Measurements from ENCODE around the gene CADPS2. TPM values are rescaled to one million over a fixed set of nuclear protein-coding genes. Genes with fewer than 3 reads are reported as not detected.
"Not testable (repeated sequence)": the region's sequence is repeated elsewhere in the genome, so short reads cannot be mapped to it uniquely, and the experiment has no call there.

Gene CADPS2
- total and polyA plus RNA-seq, 8 donors, result 7.0 to 57.8 (median 29.7) TPM

- Histone ChIP-seq H3K4me3 (no peak overlapping the region), H3K9me3 (no peaks in the 10 kb centered on the region), H3K27me3 (no peaks in the 10 kb centered on the region), H3K27ac (no peak overlapping the region), H3K4me1 (peaks cover 0 to 17% (median 7%) of the 10 kb centered on the region in 4 donors), H3K36me3 (no peaks in the 10 kb centered on the region)
- WGBS, 5 donors, result 69 to 81% (median 73%) methylated on average over 6 of the region's 6 CpGs
- DNase-seq, result no peak
- intact Hi-C loops (cut with DNase I; ENCODE audit: low total_unique reads), result no loop called here
- TF ChIP-seq POLR2A (IDR thresholded peaks at IDR 0.05), result no peak
- no peak for TF ChIP-seq CTCF (IDR thresholded peaks at IDR 0.05)
- no peak for TF ChIP-seq POLR2AphosphoS5 (IDR thresholded peaks at IDR 0.05)
- TF ChIP-seq EP300 (IDR thresholded peaks at IDR 0.05), result no peak
These were observed 197.8 kb downstream of the CADPS2 start for GRCh38 chr7:122688400-122688998.

- Histone ChIP-seq H3K4me1 (peaks cover 0 to 17% (median 7%) of the 10 kb centered on the region in 4 donors), H3K36me3 (no peaks in the 10 kb centered on the region), H3K27ac (no peak overlapping the region), H3K9me3 (no peaks in the 10 kb centered on the region), H3K4me3 (no peak overlapping the region), H3K27me3 (no peaks in the 10 kb centered on the region)
- no peak for TF ChIP-seq POLR2AphosphoS5 (IDR thresholded peaks at IDR 0.05)
- TF ChIP-seq POLR2A (IDR thresholded peaks at IDR 0.05), result no peak
- TF ChIP-seq EP300 (IDR thresholded peaks at IDR 0.05), result no peak
- no peak for TF ChIP-seq CTCF (IDR thresholded peaks at IDR 0.05)
- intact Hi-C loops (cut with DNase I; ENCODE audit: low total_unique reads), result no loop called here
- DNase-seq, result no peak
- WGBS, 5 donors, result 78 to 86% (median 84%) methylated on average over 10 of the region's 10 CpGs
These were observed 199.8 kb downstream of the CADPS2 start for GRCh38 chr7:122686360-122686878.

- Histone ChIP-seq H3K27me3 (no peaks in the 10 kb centered on the region), H3K36me3 (no peaks in the 10 kb centered on the region), H3K4me3 (no peak overlapping the region), H3K9me3 (no peaks in the 10 kb centered on the region), H3K27ac (peak overlapping the region in 1 of 5 donors; percentile 1), H3K4me1 (peaks cover 0 to 17% (median 7%) of the 10 kb centered on the region in 4 donors)
- intact Hi-C loops (cut with DNase I; ENCODE audit: low total_unique reads), result no loop called here
- no peak for TF ChIP-seq POLR2AphosphoS5 (IDR thresholded peaks at IDR 0.05)
- no peak for TF ChIP-seq POLR2A (IDR thresholded peaks at IDR 0.05)
- no peak for TF ChIP-seq CTCF (IDR thresholded peaks at IDR 0.05)
- no peak for TF ChIP-seq EP300 (IDR thresholded peaks at IDR 0.05)
- no peak for DNase-seq
- 31 to 52% (median 38%) methylated on average over 2 of the region's 2 CpGs for WGBS, 5 donors
These were observed 201.8 kb downstream of the CADPS2 start for GRCh38 chr7:122684504-122684903.

- no peaks in the 10 kb centered on the region for H3K36me3 ChIP-seq
- 72 to 88% (median 85%) methylated on average over 8 of the region's 8 CpGs for WGBS, 5 donors
These were observed 203.3 kb downstream of the CADPS2 start for GRCh38 chr7:122682815-122683550.

GRCh38 chr7:122681186-122681585 lies 205.1 kb downstream of the CADPS2 start:
- H3K27ac ChIP-seq; DNase-seq; H3K36me3 ChIP-seq; intact Hi-C loops (cut with DNase I; ENCODE audit: low total_unique reads); H3K9me3 ChIP-seq; H3K4me3 ChIP-seq; H3K27me3 ChIP-seq: not testable (repeated sequence)
- WGBS, 5 donors, result 95 to 98% (median 96%) methylated on average over 16 of the region's 16 CpGs
- peaks cover 0 to 17% (median 6%) of the 10 kb centered on the region in 4 donors for H3K4me1 ChIP-seq

More at GRCh38 chr7:122682815-122683550, 203.3 kb downstream of the CADPS2 start:
- no peak overlapping the region for H3K27ac ChIP-seq
- H3K4me1 ChIP-seq, result peaks cover 0 to 10% (median 5%) of the 10 kb centered on the region in 4 donors
- no peak overlapping the region for H3K4me3 ChIP-seq
- H3K27me3 ChIP-seq, result no peaks in the 10 kb centered on the region
- intact Hi-C loops (cut with DNase I; ENCODE audit: low total_unique reads), result no loop called here
- H3K9me3 ChIP-seq, result no peaks in the 10 kb centered on the region
- no peak for DNase-seq
- TF ChIP-seq EP300 (IDR thresholded peaks at IDR 0.05) (no peak), POLR2AphosphoS5 (IDR thresholded peaks at IDR 0.05) (no peak), CTCF (IDR thresholded peaks at IDR 0.05) (no peak), POLR2A (IDR thresholded peaks at IDR 0.05) (no peak)
